K562 (cell line): ENCODE measurements around the gene ATAD3C. TPM values are rescaled to one million over a fixed set of nuclear protein-coding genes. Genes with fewer than 3 reads are reported as not detected.

ENCODE experiments used
- ATAC-seq: fragments of 200-7000 bp; cut with Tn5 transposase; 3 replicates; pipeline ENCODE4 v1.9.1; 2020; ENCODE audit warnings: moderate library complexity
- BruUV-seq: library from RNA; stranded (reverse); fragments of 400-500 nt; replicated peaks from 2 replicates; lab custom pipeline; 2021; lab: Mats Ljungman, UMichigan
- CTCF ChIA-PET: fragments of 300-600 bp; formaldehyde crosslinking; extraction: SDS; loops from one replicate; lab custom pipeline; 2021; ENCODE audit warnings: low intra/inter-chr PET ratio; lab: Yijun Ruan, JAX
- POLR2A ChIA-PET: fragments of 300-600, 350-650 bp; sonication (Branson Sonifier 250); formaldehyde crosslinking; extraction: SDS; loops from one replicate; lab custom pipeline; 2021; ENCODE audit warnings: antibody characterized with exemption, inconsistent platforms; lab: Yijun Ruan, JAX
- DNase-seq, 4 experiments: peaks; one replicate each; pipeline versions ENCODE4 v3.0.0 to v3.0.0-alpha.2; 2011 to 2018; ENCODE audit warnings: low spot score in 3 of 4, mixed read lengths in 3 of 4; ENCODE audit errors: extremely low read depth in 1 of 4
- FAIRE-seq: peaks from 2 replicates; lab custom pipeline; 2011; peaks lifted over from hg19 to GRCh38; lab: Jason Lieb, UNC
- H2AFZ ChIP-seq: 2 replicates; pipeline ENCODE4 v1.6.0; 2011; ENCODE audit warnings: low read depth, low read length, control low read depth, inconsistent platforms
- H3K27ac ChIP-seq: fragments of 200-600 bp; 3 replicates; pipeline ENCODE4 v1.8.0; 2011; ENCODE audit warnings: low read depth, mild to moderate bottlenecking, control low read depth, inconsistent platforms, low read length, moderate library complexity, mixed read lengths; ENCODE audit errors: extremely low read depth
- H3K27me3 ChIP-seq, 2 experiments: fragments of 300-600 bp in 1 of 2; 2 replicates in 1 of 2; 3 replicates in 1 of 2; pipeline versions ENCODE4 v1.6.0 to v1.8.0; 2011; ENCODE audit warnings: inconsistent platforms in 2 of 2, low read length in 2 of 2, mild to moderate bottlenecking in 1 of 2, mixed read lengths in 1 of 2, moderate library complexity in 1 of 2; ENCODE audit not compliant: control insufficient read depth in 2 of 2, insufficient read depth in 2 of 2
- H3K36me3 ChIP-seq: fragments of 300-600 bp; 3 replicates; pipeline ENCODE4 v1.8.0; 2011; ENCODE audit warnings: mild to moderate bottlenecking, low read length, inconsistent platforms; ENCODE audit not compliant: control insufficient read depth, insufficient read depth
- H3K4me1 ChIP-seq, 2 experiments: fragments of 200-600 bp in 1 of 2; replicated peaks in 1 of 2; 2 replicates in 1 of 2; 3 replicates in 1 of 2; pipeline versions ENCODE4 v1.5.1 to v1.8.0; 2011; ENCODE audit warnings: inconsistent platforms in 2 of 2, low read length in 2 of 2, mild to moderate bottlenecking in 1 of 2, mixed read lengths in 1 of 2, moderate library complexity in 1 of 2; ENCODE audit not compliant: control insufficient read depth in 2 of 2, insufficient read depth in 2 of 2
- H3K4me2 ChIP-seq: 2 replicates; pipeline ENCODE4 v1.6.1; 2011; ENCODE audit warnings: low read length, control low read depth, inconsistent platforms, mixed read lengths; ENCODE audit not compliant: insufficient read depth
- H3K4me3 ChIP-seq: fragments of 200-600 bp; sonication (generic), shearing (Covaris generic); 2 replicates; pipeline ENCODE4 v1.5.1; 2016; ENCODE audit warnings: control low read depth, inconsistent platforms
- H3K79me2 ChIP-seq: fragments of 200-600 bp; 3 replicates; pipeline ENCODE4 v1.8.0; 2011; ENCODE audit warnings: low read length, inconsistent platforms; ENCODE audit not compliant: control insufficient read depth, insufficient read depth
- H3K9ac ChIP-seq, 2 experiments: 2 replicates each; pipeline versions ENCODE4 v1.6.0 to v1.6.1; 2011; ENCODE audit warnings: low read depth in 2 of 2, low read length in 2 of 2, control low read depth in 1 of 2, inconsistent platforms in 1 of 2, mild to moderate bottlenecking in 1 of 2, mixed read lengths in 1 of 2; ENCODE audit not compliant: insufficient read depth in 1 of 2
- H3K9me1 ChIP-seq: one replicate; pipeline ENCODE4 v1.6.0; 2011; ENCODE audit warnings: inconsistent platforms, mild to moderate bottlenecking, low read length, moderate library complexity; ENCODE audit not compliant: control insufficient read depth, insufficient read depth
- H3K9me3 ChIP-seq: replicated peaks from 2 replicates; pipeline ENCODE4 v1.5.1; 2011; ENCODE audit warnings: low read depth, low read length, inconsistent platforms; ENCODE audit not compliant: control insufficient read depth, insufficient read depth
- H4K20me1 ChIP-seq: replicated peaks from 2 replicates; pipeline ENCODE4 v1.6.1; 2011; ENCODE audit warnings: low read length, inconsistent platforms, mixed read lengths; ENCODE audit not compliant: control insufficient read depth, insufficient read depth
- ELF4 ChIP-seq: fragments of 450-650 bp; formaldehyde crosslinking; IDR thresholded peaks from 2 replicates; pipeline ENCODE4 v1.4.0; 2022; ENCODE audit warnings: missing genetic modification characterization
- ELK3 ChIP-seq: fragments of 450-650 bp; formaldehyde crosslinking; IDR thresholded peaks from 2 replicates; pipeline ENCODE4 v1.4.0; 2020; ENCODE audit warnings: mild to moderate bottlenecking
- FOXJ2 ChIP-seq: fragments of 200-800 bp; sonication (Bioruptor generic); IDR thresholded peaks from 2 replicates; pipeline ENCODE4 v1.6.1; 2016; ENCODE audit warnings: missing genetic modification characterization, missing compliant biosample characterization
- MAFG ChIP-seq: fragments of 450-650 bp; conservative IDR thresholded peaks from 2 replicates; pipeline ENCODE4 v1.6.1; 2016; ENCODE audit warnings: missing genetic modification characterization, missing compliant biosample characterization
- PHTF2 ChIP-seq: fragments of 250-450 bp; sonication (Bioruptor Pico); IDR thresholded peaks from 2 replicates; pipeline ENCODE4 v1.5.0; 2021; ENCODE audit warnings: mild to moderate bottlenecking
- TCF15 ChIP-seq: fragments of 250-450 bp; sonication (Bioruptor Pico); IDR thresholded peaks from 2 replicates; pipeline ENCODE4 v1.8.0; 2022; ENCODE audit warnings: moderate library complexity, mild to moderate bottlenecking, inconsistent platforms
- U2AF2 ChIP-seq: fragments of 200-400 bp; formaldehyde crosslinking; optimal IDR thresholded peaks from 2 replicates; pipeline ENCODE3; 2017; ENCODE audit warnings: low read depth, mild to moderate bottlenecking, low read length
- ZNF316 ChIP-seq: fragments of 450-650 bp; IDR thresholded peaks from 2 replicates; pipeline ENCODE4 v1.6.1; 2016
- WGBS: fragments of 100-300 bp; shearing (Covaris generic); methylation state at CpG from one replicate; pipeline ENCODE4 v1.1.6; 2016; ENCODE audit warnings: low coverage, mixed read lengths; ENCODE audit not compliant: insufficient coverage; ENCODE audit errors: missing lambda C conversion rate; 5-methylcytosine and 5-hydroxymethylcytosine counted together
- in situ Hi-C: fragments of 300-500 bp; cut with MboI; formaldehyde crosslinking; loops from 4 replicates; pipeline ENCODE4 v1.15.0; 2018; ENCODE audit warnings: inconsistent platforms, mixed read lengths
- intact Hi-C: fragments of 100-400 bp; cut with micrococcal nuclease; formaldehyde crosslinking; loops from 2 replicates; pipeline ENCODE4 v1.14.2; 2022
- polyA plus RNA-seq, 8 experiments: library from polyadenylated mRNA; depleted of rRNA in 4 of 8; stranded (reverse) in 5 of 8; unstranded in 3 of 8; fragments of >200 nt; fragmentation: Nextera tagmentation in 2 of 8; fragmentation: Illumina TruSeq in 1 of 8; extraction: Ambion mirVana in 2 of 8; extraction: Trizol in 1 of 8; gene quantifications; 2 replicates each; pipeline versions ENCODE4 v1.2.1 to v1.2.3, GENCODE V29; 2011 to 2014; ENCODE audit warnings: inconsistent platforms in 1 of 8, missing spikeins in 1 of 8
- total RNA-seq, 7 experiments: library from RNA; depleted of rRNA in 6 of 7; stranded (reverse); fragments of >200 nt in 6 of 7; fragmentation: Illumina TruSeq in 2 of 7; extraction: Trizol in 2 of 7; gene quantifications; 2 replicates each; pipeline versions ENCODE4 v1.2.1 to v1.2.3, GENCODE V29; 2011 to 2021; ENCODE audit warnings: low replicate concordance in 1 of 7

ATAD3C gene
- total and polyA plus RNA-seq, 9 of the 15 experiments (the other 6 are each of a cell fraction or from before 2014, with no cell fraction given), result 0.03 to 0.18 TPM; not detected in 7

- H3K27ac ChIP-seq, result no peak overlapping the region
- BruUV-seq, result no TSS peak
- ChIA-PET POLR2A (interaction anchor here (0.6 to 1.8 kb wide), 4 partner anchors 10 to 25 kb away, joined by 3 to 4 read pairs (median 4); partner anchors contain the start of gene CCNL2), CTCF (no interaction called here)
- no peaks in the 10 kb centered on the region for H3K9me3 ChIP-seq
- ATAC-seq, result no peak
- in situ Hi-C loops, result no loop called here
- H2AFZ ChIP-seq, result no peak overlapping the region
- intact Hi-C loops, result no loop called here
- no peak overlapping the region for H3K9ac ChIP-seq
- TF ChIP-seq ZNF316 (peak; percentile 84), MAFG (tag) (0 out of 2 replicates have a peak, but pooled peaks have one; percentile 29), PHTF2 (CRISPR knock-in tag) (no peak), U2AF2 (no peak)
- TF ChIP-seq, all 486 proteins: peak for 2
- Histone ChIP-seq H3K9me1 (no peaks in the 10 kb centered on the region), H3K79me2 (no peaks in the 10 kb centered on the region), H4K20me1 (no peaks in the 10 kb centered on the region), H3K4me2 (no peak overlapping the region), H3K27me3 (no peaks in the 10 kb centered on the region), H3K4me1 (peaks cover 3 to 44% of the 10 kb centered on the region in 2 experiments; a peak in 4 of 5 replicates), H3K4me3 (no peak overlapping the region), H3K36me3 (no peaks in the 10 kb centered on the region)
- 81% methylated on average over 14 of the region's 15 CpGs for WGBS
- no peak for FAIRE-seq
- no peak for DNase-seq
Observed at GRCh38 chr1:1424707-1425106, 24.8 kb upstream of the ATAD3C start.

- TF ChIP-seq TCF15 (CRISPR knock-in tag) (no peak), ELF4 (CRISPR knock-in tag) (no peak), ELK3 (CRISPR knock-in tag) (no peak), FOXJ2 (tag) (no peak)
- Histone ChIP-seq H4K20me1 (no peaks in the 10 kb centered on the region), H3K79me2 (no peaks in the 10 kb centered on the region), H3K9me3 (no peaks in the 10 kb centered on the region), H3K4me2 (no peak overlapping the region), H3K27me3 (no peaks in the 10 kb centered on the region), H3K36me3 (no peaks in the 10 kb centered on the region), H3K9me1 (no peaks in the 10 kb centered on the region), H3K9ac (no peak overlapping the region; a peak in 1 of 4 replicates), H3K27ac (no peak overlapping the region), H3K4me3 (no peak overlapping the region), H3K4me1 (peaks cover 3 to 50% of the 10 kb centered on the region in 2 experiments), H2AFZ (no peak overlapping the region)
- no TSS peak for BruUV-seq
- no peak for FAIRE-seq
- ATAC-seq, result no peak
- ChIA-PET CTCF (no interaction called here), POLR2A (interaction anchor here (1.0 to 1.8 kb wide), 2 partner anchors 10 to 17 kb away, joined by 4 read pairs; no protein-coding TSS in a partner anchor)
- in situ Hi-C loops, result no loop called here
- intact Hi-C loops, result no loop called here
- WGBS, result 75% methylated on average over 9 of the region's 12 CpGs
- peak in 1 of 4 experiments; percentile 74 for DNase-seq
Observed at GRCh38 chr1:1425426-1425752, 24.1 kb upstream of the ATAD3C start.
